GM18868 (cell line): Measurements from ENCODE around the gene OXLD1.
A peak's percentile ranks its signal among the peaks of the same experiment; 100 is the strongest.
"Not testable (repeated sequence)": the region's sequence is repeated elsewhere in the genome, so short reads cannot be mapped to it uniquely, and the experiment has no call there.

Experiments
- ATAC-seq: cut with Tn5 transposase; IDR thresholded peaks from one replicate; pipeline ENCODE4 v1.9.1; 2021; ENCODE audit warnings: mild to moderate bottlenecking, moderate library complexity; ENCODE audit not compliant: unreplicated experiment

The OXLD1 gene

GRCh38 chr17:81683584-81684441 lies 17.4 kb upstream of the OXLD1 start, which contains the start of the genes ARL16 and HGS:
TSS of gene ARL16 (minus strand) at chr17:81683797. CDS start at chr17:81683753, 44 bp downstream.
TSS of gene HGS (plus strand) at chr17:81684011. CDS start at chr17:81684067, 56 bp downstream.
- ATAC-seq, result peak; percentile 94

- peak; percentile 5 for ATAC-seq
Observed at GRCh38 chr17:81683208-81683583, 16.8 kb upstream of the OXLD1 start.

GRCh38 chr17:81682565-81683207 lies 16.3 kb upstream of the OXLD1 start:
- no peak for ATAC-seq

- ATAC-seq, result no peak
Observed at GRCh38 chr17:81681672-81682071, 15.3 kb upstream of the OXLD1 start.

GRCh38 chr17:81680150-81680549 lies 13.7 kb upstream of the OXLD1 start:
- ATAC-seq, result no peak

- ATAC-seq, result no peak
Observed at GRCh38 chr17:81676906-81677305, 10.5 kb upstream of the OXLD1 start.

GRCh38 chr17:81675515-81676221 lies 9.3 kb upstream of the OXLD1 start:
- ATAC-seq, result not testable (repeated sequence)

GRCh38 chr17:81673561-81674258 lies 7.3 kb upstream of the OXLD1 start:
- no peak for ATAC-seq

GRCh38 chr17:81672954-81673353 lies 6.5 kb upstream of the OXLD1 start:
- no peak for ATAC-seq

GRCh38 chr17:81672504-81672903 lies 6.1 kb upstream of the OXLD1 start:
- no peak for ATAC-seq

GRCh38 chr17:81667754-81668153 lies 1.3 kb upstream of the OXLD1 start:
- no peak for ATAC-seq

GRCh38 chr17:81666092-81666341 lies 388 bp downstream of the OXLD1 start:
- no peak for ATAC-seq

GRCh38 chr17:81665205-81666091 lies 957 bp downstream of the OXLD1 start:
- ATAC-seq, result no peak

- no peak for ATAC-seq
Observed at GRCh38 chr17:81664051-81664470, 2.3 kb downstream of the OXLD1 start.

- ATAC-seq, result no peak
Observed at GRCh38 chr17:81662002-81662401, 4.4 kb downstream of the OXLD1 start.

- ATAC-seq, result no peak
Observed at GRCh38 chr17:81660441-81660840, 6.0 kb downstream of the OXLD1 start.

GRCh38 chr17:81659038-81659437 lies 7.4 kb downstream of the OXLD1 start:
- no peak for ATAC-seq

- ATAC-seq, result no peak
Observed at GRCh38 chr17:81656835-81657234, 9.6 kb downstream of the OXLD1 start.

GRCh38 chr17:81656118-81656743 lies 10.2 kb downstream of the OXLD1 start, which contains the start of gene PDE6G:
TSS of gene PDE6G (minus strand) at chr17:81656542. CDS start at chr17:81653305, 3,237 bp downstream.
- ATAC-seq, result no peak
